ENCODE results near the gene DNAAF1. TPM values are rescaled to one million over a fixed set of nuclear protein-coding genes. Genes with fewer than 3 reads are reported as not detected.

The DNAAF1 gene
- total RNA-seq, 4 donors from 2014 or later = under 0.01 TPM; not detected in 3

GRCh38 chr16:84226026-84226425 is 80.9 kb downstream of the DNAAF1 start:
- WGBS, 2 donors = 55 to 61% methylated on average over 6 to 7 of the region's 8 CpGs
- Histone ChIP-seq H3K36me3 (no peaks in the 10 kb centered on the region), H3K27me3 (no peaks in the 10 kb centered on the region), H3K4me1 (peaks cover 5 to 14% (median 5%) of the 10 kb centered on the region in 3 donors), H3K4me3 (no peak overlapping the region), H3K9me3 (no peaks in the 10 kb centered on the region), H3K27ac (no peak overlapping the region)
- TF ChIP-seq, protein P1, sequence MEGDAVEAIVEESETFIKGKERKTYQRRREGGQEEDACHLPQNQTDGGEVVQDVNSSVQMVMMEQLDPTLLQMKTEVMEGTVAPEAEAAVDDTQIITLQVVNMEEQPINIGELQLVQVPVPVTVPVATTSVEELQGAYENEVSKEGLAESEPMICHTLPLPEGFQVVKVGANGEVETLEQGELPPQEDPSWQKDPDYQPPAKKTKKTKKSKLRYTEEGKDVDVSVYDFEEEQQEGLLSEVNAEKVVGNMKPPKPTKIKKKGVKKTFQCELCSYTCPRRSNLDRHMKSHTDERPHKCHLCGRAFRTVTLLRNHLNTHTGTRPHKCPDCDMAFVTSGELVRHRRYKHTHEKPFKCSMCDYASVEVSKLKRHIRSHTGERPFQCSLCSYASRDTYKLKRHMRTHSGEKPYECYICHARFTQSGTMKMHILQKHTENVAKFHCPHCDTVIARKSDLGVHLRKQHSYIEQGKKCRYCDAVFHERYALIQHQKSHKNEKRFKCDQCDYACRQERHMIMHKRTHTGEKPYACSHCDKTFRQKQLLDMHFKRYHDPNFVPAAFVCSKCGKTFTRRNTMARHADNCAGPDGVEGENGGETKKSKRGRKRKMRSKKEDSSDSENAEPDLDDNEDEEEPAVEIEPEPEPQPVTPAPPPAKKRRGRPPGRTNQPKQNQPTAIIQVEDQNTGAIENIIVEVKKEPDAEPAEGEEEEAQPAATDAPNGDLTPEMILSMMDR (IDR thresholded peaks at IDR 0.05) = no peak
- no peak for TF ChIP-seq POLR2A (IDR thresholded peaks at IDR 0.05)
- DNase-seq = no peak
- intact Hi-C loops (cut with DNase I) = no loop called here

Other genes starting within 250 kb of the DNAAF1 start
- gene MLYCD, start 246.2 kb upstream of the DNAAF1 start, total RNA-seq = 1 to 10 TPM; 2.7 to 8.6 (median 2.9) TPM
- 10 to 100 TPM in 2 of 4 donors, 1 to 10 TPM in 2; 5.0 to 27.6 (median 11.1) TPM for gene OSGIN1, start 192.1 kb upstream of the DNAAF1 start, total RNA-seq
- gene NECAB2, start 177.1 kb upstream of the DNAAF1 start, total RNA-seq = not detected
- gene SLC38A8, start 102.5 kb upstream of the DNAAF1 start, total RNA-seq = not detected
- 10 to 100 TPM; 36.3 to 77.6 (median 53.0) TPM for gene MBTPS1, start 28.4 kb upstream of the DNAAF1 start, total RNA-seq
- 1 to 10 TPM; 5.0 to 9.7 (median 8.6) TPM for gene HSDL1, start 131 bp upstream of the DNAAF1 start, total RNA-seq
- 10 to 100 TPM; 23.9 to 43.7 (median 32.1) TPM for gene TAF1C, start 41.7 kb downstream of the DNAAF1 start, total RNA-seq
- 1 to 10 TPM in 3 of 4 donors, not detected in 1; 1.1 to 4.2 (median 1.9) TPM for gene ADAD2, start 45.8 kb downstream of the DNAAF1 start, total RNA-seq
- gene KCNG4, start 94.7 kb downstream of the DNAAF1 start, total RNA-seq = not detected
- gene WFDC1, start 149.6 kb downstream of the DNAAF1 start, total RNA-seq = 1 to 10 TPM; 2.3 to 7.6 (median 5.0) TPM
- gene ATP2C2, start 223.2 kb downstream of the DNAAF1 start, total RNA-seq = 10 to 100 TPM in 1 of 4 donors, 1 to 10 TPM in 3; 1.1 to 25.8 (median 5.6) TPM

Measured in esophagus squamous epithelium (tissue), 5 donors.